Mesothelial cell of epicardium (in vitro differentiated cells): ENCODE data around the gene SLC12A3. TPM values are rescaled to one million over a fixed set of nuclear protein-coding genes. Genes with fewer than 3 reads are reported as not detected.
A peak's percentile ranks its signal among the peaks of the same experiment; 100 is the strongest.

Experiments
- DNase-seq, 2 experiments: peaks; one replicate each; pipeline ENCODE4 v3.0.0; 2021; ENCODE audit warnings: low spot score in 2 of 2; ENCODE audit not compliant: unreplicated experiment in 2 of 2
- H3K27ac Mint-ChIP-seq: 2 replicates; pipeline ENCODE4 v1.8.0; 2021; ENCODE audit warnings: mixed read lengths
- H3K27me3 Mint-ChIP-seq: 2 replicates; pipeline ENCODE4 v1.8.0; 2021; ENCODE audit warnings: low read depth, mixed read lengths
- H3K36me3 Mint-ChIP-seq: 2 replicates; pipeline ENCODE4 v1.8.0; 2021; ENCODE audit warnings: mixed read lengths
- H3K4me1 Mint-ChIP-seq: 2 replicates; pipeline ENCODE4 v1.8.0; 2021; ENCODE audit warnings: mixed read lengths
- H3K4me3 Mint-ChIP-seq: 2 replicates; pipeline ENCODE4 v1.8.0; 2021; ENCODE audit warnings: mild to moderate bottlenecking, moderate library complexity, mixed read lengths
- H3K9me3 Mint-ChIP-seq: 2 replicates; pipeline ENCODE4 v1.8.0; 2021; ENCODE audit warnings: mixed read lengths
- CTCF ChIP-seq: fragments of 200-600 bp; sonication (generic); IDR thresholded peaks from one replicate; pipeline ENCODE4 v1.5.0; 2021; ENCODE audit warnings: antibody characterized with exemption; ENCODE audit not compliant: unreplicated experiment
- total RNA-seq: library from RNA; stranded (reverse); gene quantifications from 3 replicates; pipeline ENCODE4 v1.2.1, GENCODE V29; 2021

Gene SLC12A3
- total RNA-seq, 1 donor from 2014 or later, result not detected

DNA sequence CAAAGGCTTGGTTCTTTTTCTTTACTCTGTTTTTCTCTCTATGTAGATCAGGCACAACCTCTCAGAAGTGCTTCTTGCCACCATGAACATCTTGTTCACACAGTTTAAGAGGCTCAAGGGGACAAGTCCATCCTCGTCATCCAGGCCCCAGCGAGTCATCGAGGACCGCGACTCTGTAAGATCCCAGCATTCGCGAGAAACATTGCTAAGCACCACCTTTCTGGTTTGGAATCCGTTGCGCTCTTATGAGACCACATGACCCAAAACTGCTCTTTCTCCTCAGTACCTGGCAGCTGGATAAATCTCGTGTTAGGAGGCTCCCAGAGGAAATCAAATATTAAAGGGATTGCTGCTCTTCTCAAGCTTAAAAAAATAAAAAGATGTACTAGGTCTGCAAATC lies 23.3 kb upstream of the SLC12A3 start:
- H3K4me3 Mint-ChIP-seq, result no peak overlapping the region
- H3K9me3 Mint-ChIP-seq, result no peaks in the 10 kb centered on the region
- TF ChIP-seq CTCF, result no peak
- H3K27ac Mint-ChIP-seq, result no peak overlapping the region
- no peak for DNase-seq
- H3K36me3 Mint-ChIP-seq, result peaks cover 50% of the 10 kb centered on the region
- no peaks in the 10 kb centered on the region for H3K27me3 Mint-ChIP-seq
- peaks cover 3% of the 10 kb centered on the region for H3K4me1 Mint-ChIP-seq

- H3K27me3 Mint-ChIP-seq, result no peaks in the 10 kb centered on the region
- peaks cover 46% of the 10 kb centered on the region for H3K36me3 Mint-ChIP-seq
- no peaks in the 10 kb centered on the region for H3K4me1 Mint-ChIP-seq
- no peaks in the 10 kb centered on the region for H3K9me3 Mint-ChIP-seq
- H3K4me3 Mint-ChIP-seq, result no peak overlapping the region
- H3K27ac Mint-ChIP-seq, result no peak overlapping the region
- no peak for TF ChIP-seq CTCF
- no peak for DNase-seq
Measured at GRCh38 chr16:56842133-56842532, 22.9 kb upstream of the SLC12A3 start.

- Mint-ChIP-seq H3K36me3 (peaks cover 31% of the 10 kb centered on the region), H3K9me3 (no peaks in the 10 kb centered on the region), H3K4me1 (peaks cover 11% of the 10 kb centered on the region), H3K4me3 (no peak overlapping the region), H3K27me3 (no peaks in the 10 kb centered on the region), H3K27ac (no peak overlapping the region)
- DNase-seq, result no peak
- no peak for TF ChIP-seq CTCF
Measured at GRCh38 chr16:56844056-56844455, 21.0 kb upstream of the SLC12A3 start.

DNA sequence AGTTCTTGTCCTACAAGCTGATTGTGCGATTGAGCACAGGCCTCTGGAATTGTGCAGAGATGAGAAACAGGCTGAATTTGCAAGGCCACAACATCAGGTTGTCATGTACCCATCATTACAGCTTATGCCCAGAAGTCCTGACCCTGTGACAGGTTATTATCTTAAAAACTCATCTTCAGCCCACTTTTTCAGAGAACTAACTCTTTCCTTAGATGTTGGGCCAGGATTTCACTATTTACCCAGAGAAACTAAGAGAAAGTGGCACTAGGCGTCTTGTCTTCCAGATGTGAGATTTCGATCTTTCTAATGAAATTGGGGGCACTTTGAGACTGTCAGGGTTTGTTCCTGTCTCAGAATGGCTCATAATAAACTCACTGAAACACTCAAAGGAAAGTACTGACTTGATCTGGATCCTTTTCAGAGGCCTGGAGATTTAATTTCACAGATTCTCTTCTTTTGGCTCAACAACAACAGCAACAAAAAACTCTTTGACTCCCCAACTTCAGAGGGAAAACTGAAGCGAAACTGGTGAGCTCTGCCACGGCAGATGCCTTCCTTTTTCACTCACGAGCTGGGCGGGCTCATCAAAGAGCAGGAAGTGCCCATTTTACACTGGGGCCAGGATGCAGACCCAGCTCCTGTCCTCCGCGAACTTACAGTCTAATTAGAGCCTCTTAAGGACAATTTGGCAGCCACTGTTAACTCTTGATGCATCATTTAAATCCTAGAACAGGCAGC lies 17.7 kb upstream of the SLC12A3 start:
- no peak for TF ChIP-seq CTCF
- DNase-seq, result no peak
- H3K27me3 Mint-ChIP-seq, result no peaks in the 10 kb centered on the region

DNA sequence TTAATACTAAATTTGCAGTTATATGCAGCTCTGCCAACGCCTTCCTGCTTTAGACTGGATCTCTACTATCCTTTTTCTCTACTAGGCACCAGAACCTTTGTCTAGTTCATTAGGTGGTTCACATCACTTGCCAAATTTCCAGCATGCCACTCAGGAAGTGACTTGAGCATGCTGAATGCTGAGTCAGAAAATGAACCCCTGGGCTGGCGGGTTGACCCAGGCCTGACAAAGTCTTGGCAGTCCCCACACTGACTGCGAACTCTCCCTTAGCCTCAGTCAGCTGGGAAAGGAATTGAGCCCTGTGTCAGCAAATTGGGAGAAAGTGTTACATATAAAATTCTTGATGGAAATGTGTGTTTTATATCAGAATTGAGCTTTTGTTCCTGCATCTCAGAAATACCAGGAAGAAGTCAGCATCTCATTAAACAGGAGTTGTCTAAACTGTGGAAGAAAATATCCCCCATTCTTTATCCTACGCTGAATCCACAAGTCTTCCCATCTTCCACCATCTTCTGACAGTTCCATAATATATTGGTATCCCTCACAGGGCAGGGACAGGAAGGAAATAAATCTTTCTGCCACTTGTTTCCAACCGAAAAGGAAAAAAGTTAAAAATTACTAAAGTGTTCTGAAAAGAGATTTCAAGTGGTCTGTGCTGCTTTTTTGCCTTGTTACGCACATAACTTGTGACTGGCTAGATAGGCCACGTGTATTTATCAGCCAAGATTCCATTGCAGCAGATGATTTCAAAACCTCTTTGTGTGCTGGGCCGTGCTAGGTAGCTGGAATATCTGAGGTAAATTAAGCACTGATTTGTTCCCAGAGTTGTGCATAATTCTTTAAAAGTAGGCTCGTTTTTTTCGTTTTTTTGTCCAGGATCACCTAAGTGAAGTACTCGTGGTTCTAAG lies 16.7 kb upstream of the SLC12A3 start:
- H3K9me3 Mint-ChIP-seq, result no peaks in the 10 kb centered on the region
- peak overlapping the region; percentile 57 for H3K27ac Mint-ChIP-seq
- H3K27me3 Mint-ChIP-seq, result no peaks in the 10 kb centered on the region
- no peak for DNase-seq
- peaks cover 25% of the 10 kb centered on the region for H3K4me1 Mint-ChIP-seq
- no peak overlapping the region for H3K4me3 Mint-ChIP-seq
- H3K36me3 Mint-ChIP-seq, result peaks cover 10% of the 10 kb centered on the region
- no peak for TF ChIP-seq CTCF

More for the DNA sequence above, 17.7 kb upstream of the SLC12A3 start:
- Mint-ChIP-seq H3K4me3 (no peak overlapping the region), H3K36me3 (peaks cover 15% of the 10 kb centered on the region), H3K27ac (peak overlapping the region; percentile 15), H3K4me1 (peaks cover 25% of the 10 kb centered on the region), H3K9me3 (no peaks in the 10 kb centered on the region)
